Islet of Langerhans (tissue), 1 donor: ENCODE data around the gene ATXN7L1.

Experiments used
- FAIRE-seq: peaks from one replicate; lab custom pipeline; 2011; peaks lifted over from hg19 to GRCh38; lab: Jason Lieb, UNC

The ATXN7L1 gene

GRCh38 chr7:105827151-105827875 is 49.1 kb downstream of the ATXN7L1 start:
- FAIRE-seq: no peak

- FAIRE-seq: no peak
Observed at GRCh38 chr7:105826143-105826542, 50.3 kb downstream of the ATXN7L1 start.

GRCh38 chr7:105825371-105825770 is 51.0 kb downstream of the ATXN7L1 start:
- no peak for FAIRE-seq

- no peak for FAIRE-seq
Observed at GRCh38 chr7:105822806-105823205, 53.6 kb downstream of the ATXN7L1 start.

- no peak for FAIRE-seq
Observed at GRCh38 chr7:105821527-105821926, 54.9 kb downstream of the ATXN7L1 start.

- FAIRE-seq: no peak
Observed at GRCh38 chr7:105820363-105821066, 55.9 kb downstream of the ATXN7L1 start.

GRCh38 chr7:105819559-105819958 is 56.8 kb downstream of the ATXN7L1 start:
- FAIRE-seq: no peak

GRCh38 chr7:105816954-105817615 is 59.3 kb downstream of the ATXN7L1 start:
- FAIRE-seq: no peak

- FAIRE-seq: no peak
Observed at GRCh38 chr7:105816266-105816843, 60.0 kb downstream of the ATXN7L1 start.

- FAIRE-seq: no peak
Observed at GRCh38 chr7:105815576-105815975, 60.8 kb downstream of the ATXN7L1 start.

- no peak for FAIRE-seq
Observed at GRCh38 chr7:105814481-105814880, 61.9 kb downstream of the ATXN7L1 start.

GRCh38 chr7:105811189-105811847 is 65.1 kb downstream of the ATXN7L1 start:
- FAIRE-seq: no peak

- FAIRE-seq: no peak
Observed at GRCh38 chr7:105810556-105810955, 65.8 kb downstream of the ATXN7L1 start.

GRCh38 chr7:105808703-105809590 is 67.5 kb downstream of the ATXN7L1 start:
- FAIRE-seq: no peak

GRCh38 chr7:105808209-105808608 is 68.2 kb downstream of the ATXN7L1 start:
- FAIRE-seq: no peak

GRCh38 chr7:105807448-105807762 is 69.0 kb downstream of the ATXN7L1 start:
- no peak for FAIRE-seq

- FAIRE-seq: no peak
Observed at GRCh38 chr7:105806592-105807447, 69.6 kb downstream of the ATXN7L1 start.

GRCh38 chr7:105805447-105806019 is 70.9 kb downstream of the ATXN7L1 start:
- FAIRE-seq: no peak

GRCh38 chr7:105803429-105803736 is 73.0 kb downstream of the ATXN7L1 start:
- no peak for FAIRE-seq
